Retina (tissue), 1 donor: ENCODE results near the gene ATP13A4.
"Not testable (repeated sequence)": the region's sequence is repeated elsewhere in the genome, so short reads cannot be mapped to it uniquely, and the experiment has no call there.

Experiments used
- DNase-seq: peaks from one replicate; pipeline ENCODE4 v3.0.0-alpha.2; 2016

The ATP13A4 gene

DNA sequence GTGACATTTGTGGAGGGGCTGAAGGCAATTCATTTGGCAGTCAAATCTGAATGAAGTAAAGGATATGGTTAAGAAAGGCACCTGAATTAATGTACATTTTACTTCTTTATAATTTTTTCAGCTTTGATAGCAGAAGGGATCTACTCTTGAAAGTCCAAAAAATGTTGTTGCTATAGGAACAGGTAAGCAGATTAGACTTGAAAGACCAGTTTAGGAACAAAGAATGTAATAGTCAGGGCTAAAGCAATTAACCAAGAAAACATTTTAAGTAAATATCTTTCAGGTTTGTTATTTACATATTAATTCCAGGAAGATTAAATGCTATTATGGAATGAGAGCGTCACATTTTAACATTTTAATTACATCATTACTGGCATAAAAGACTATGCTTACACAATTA lies 1.1 kb downstream of the ATP13A4 start:
- DNase-seq = no peak

DNA sequence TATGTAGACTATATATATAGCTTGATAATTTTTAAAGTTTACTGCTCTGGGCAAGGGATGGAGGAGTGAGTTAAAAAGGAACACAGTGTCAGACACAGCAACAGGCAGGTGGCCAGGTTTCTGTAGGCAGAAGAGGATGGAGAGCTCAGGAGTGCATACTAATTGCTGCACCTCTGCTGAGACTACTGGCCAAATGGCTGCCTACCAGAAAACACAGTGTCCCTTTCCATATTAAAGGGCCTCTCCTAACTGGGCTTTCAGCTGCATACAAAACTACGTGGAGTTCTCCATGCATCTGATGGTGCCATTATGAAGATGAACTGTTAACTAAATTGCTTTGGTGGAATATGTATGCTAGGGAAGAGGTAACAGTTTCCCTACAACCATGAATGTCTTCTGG lies 1.8 kb downstream of the ATP13A4 start:
- DNase-seq = no peak

DNA sequence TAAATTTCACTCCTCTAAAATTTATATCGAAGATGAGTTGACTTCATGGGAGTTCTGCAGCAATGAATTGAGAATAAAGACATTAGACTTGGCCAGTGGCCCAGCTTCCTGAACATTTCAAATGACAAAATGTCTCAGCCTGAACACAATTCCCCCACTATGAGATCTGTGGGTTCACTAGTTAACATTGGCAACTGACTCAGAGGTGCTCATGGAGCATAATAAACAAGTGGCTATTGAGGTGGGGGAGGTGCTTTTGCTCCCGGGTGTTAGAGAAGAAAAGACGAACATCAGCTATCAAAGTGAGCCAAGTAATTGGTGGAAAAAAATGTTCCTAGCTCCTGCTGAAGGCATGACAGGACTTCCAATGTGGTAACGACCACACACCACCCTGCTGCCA lies 6.3 kb downstream of the ATP13A4 start:
- no peak for DNase-seq

DNA sequence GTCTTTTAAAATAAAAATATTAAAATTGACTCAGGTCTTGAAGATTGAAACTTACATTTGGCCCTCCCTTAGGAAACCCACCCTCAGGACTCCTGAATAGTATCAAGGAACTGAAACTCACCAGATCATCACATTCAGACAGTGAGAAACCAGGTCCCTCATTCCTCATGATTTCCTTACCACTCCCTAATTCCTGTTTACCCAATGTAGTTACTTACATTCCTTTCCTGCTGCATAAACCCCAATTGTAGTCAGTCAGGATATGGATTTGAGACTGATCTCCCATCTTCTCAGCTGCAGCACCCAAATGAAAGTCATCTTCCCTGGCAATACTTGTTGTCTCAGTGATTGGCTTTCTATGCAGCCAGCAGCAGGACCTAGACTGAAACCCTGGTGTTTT lies 8.6 kb downstream of the ATP13A4 start:
- no peak for DNase-seq

DNA sequence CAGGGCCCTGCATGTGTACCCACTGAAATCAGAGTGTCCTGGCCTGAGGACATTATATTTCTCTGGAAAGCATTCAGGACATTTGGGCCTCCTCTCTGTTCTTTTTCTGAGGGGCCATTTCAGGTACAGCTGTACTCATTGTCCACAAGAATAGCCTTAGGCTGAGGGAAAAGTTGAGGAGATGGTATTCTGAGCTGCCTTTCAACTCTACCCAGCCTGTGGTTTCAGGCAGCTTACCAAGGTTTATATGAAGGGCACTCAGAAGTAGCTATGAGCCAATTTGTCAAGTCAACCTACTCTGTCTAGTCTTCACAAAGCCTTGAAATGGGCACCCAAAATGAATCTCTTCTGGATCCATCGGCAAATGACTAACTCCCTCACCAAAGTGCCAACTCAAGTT lies 9.4 kb downstream of the ATP13A4 start:
- no peak for DNase-seq

DNA sequence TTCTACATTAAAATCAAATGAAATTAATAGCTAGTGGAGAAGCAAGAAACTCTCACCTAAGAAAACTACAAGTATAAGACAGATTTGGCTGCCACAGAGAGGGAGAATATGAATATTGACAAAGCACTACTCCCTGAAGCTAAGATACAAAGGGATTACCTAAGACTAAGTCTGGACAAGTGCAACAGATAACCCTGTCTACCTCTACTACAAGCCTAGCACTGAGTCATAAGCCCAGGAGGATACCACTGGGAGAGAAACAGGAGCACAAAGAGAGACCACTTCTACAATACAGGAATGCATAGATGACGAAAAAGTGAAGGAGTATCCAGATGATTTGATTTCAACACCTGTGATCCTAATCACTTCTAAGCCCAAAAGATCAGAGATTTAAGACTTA lies 10.4 kb downstream of the ATP13A4 start:
- DNase-seq = no peak

DNA sequence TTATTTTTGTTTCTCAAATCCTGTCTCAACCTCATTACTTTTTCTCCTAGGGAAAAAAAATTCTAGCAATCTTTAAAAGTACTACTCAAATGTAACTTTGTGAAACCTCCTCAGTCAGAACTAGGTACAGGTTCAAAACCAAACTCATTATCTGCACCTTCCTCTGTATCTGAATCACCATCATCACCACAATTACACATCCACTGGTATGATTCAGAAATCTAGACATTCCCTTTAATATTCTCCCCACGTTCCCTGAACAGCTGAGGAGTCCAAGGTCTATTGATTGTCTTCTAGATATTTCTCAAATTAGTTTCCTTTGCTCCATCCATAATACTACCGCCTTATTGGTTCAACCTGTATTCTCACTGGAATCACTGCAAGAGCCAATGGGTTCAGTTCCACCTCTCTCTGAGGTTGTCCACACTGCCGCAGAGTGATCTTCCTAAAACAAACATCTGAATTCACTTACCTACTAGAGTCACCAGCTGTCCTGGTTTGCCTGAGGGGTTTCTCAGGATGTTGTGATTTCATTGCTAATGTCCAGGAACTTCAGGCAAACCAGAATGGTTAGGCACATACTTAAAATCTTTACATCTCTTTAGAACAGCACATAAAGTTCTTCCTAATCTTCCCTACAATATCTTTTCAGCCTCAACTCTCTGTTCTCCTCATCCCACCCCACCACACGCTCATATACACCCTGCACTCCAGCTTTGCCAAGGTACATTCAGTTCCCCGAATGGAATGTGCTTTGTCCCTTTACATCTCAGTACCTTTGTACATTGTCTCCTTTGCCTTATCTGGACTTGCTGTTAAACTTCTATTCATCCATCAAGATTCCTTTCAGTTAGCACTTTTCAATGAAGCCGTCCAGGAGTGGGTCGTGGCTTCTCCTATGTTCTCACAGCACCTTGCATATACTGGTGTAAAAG lies 24.2 kb downstream of the ATP13A4 start:
- DNase-seq = no peak

DNA sequence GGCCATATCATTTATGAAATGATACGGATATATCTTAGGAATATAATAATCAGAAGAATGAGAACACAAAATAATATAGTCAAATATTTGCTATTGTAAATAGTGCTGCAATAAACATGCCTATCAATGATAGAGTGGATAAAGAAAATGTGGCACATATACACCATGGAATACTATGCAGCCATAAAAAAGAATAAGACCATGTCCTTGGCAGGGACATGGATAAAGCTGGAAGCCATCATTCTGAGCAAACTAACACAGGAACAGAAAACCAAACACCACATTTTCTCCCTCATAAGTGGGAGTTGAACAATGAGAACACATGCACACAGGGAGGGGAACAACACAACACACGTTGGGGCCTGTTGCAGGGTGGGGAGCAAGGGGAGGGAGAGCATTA lies 28.6 kb downstream of the ATP13A4 start:
- not testable (repeated sequence) for DNase-seq

DNA sequence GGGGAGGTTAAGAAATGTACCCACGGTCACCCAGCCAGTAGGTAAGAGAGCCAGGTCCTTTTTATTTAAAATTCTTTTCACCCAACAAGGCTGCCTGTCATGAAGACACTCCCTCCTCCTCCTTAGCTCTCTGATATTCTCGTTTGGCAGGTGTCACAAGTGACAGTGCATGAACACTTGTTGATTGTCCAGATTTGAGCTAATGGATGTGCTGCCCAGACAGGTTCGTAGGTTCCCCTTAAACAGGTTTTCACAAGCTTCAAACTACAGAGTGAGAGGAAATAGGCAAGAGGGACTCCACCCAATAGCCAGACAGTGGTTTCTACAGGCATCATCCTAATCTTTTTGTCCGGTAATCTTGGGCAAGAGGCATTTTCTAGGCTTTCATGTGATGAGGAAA lies 32.2 kb downstream of the ATP13A4 start:
- no peak for DNase-seq

DNA sequence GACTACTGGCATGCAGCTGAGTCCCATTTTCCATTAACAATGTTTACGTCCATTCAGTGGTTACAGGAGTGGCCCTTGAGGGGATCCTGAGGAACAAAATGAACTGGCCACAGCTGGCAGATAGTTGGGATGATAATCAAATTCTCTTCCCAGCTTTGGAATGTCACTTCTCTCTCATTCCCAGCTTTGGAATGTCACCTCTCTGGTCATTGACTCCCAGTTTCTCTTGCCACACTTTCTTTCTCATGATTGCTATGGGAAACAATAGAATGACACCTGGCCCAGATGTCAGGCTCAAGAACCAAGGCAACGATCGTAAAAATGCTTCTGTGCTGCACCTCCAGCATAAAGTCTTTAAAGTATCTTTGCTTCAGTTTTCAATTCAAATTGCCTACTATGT lies 34.0 kb downstream of the ATP13A4 start:
- DNase-seq = no peak

DNA sequence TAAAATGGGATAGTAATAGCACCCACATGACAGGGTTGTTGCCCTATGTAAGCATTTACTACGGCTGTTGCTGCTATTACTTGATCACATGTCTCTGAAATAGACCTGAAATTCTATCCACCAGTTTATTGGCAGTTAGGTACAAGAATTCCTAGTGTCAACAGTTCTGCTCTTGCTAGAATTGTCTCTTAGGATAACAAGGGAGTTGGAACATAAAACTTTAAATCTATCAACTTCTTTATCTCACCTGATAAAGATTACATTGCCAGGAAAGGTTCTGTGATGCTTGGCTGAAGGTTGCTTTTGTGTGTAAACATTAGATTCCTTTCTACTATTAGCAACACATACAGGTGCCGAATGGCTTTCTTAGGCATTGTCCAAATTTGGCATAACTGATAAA lies 38.7 kb downstream of the ATP13A4 start:
- no peak for DNase-seq

DNA sequence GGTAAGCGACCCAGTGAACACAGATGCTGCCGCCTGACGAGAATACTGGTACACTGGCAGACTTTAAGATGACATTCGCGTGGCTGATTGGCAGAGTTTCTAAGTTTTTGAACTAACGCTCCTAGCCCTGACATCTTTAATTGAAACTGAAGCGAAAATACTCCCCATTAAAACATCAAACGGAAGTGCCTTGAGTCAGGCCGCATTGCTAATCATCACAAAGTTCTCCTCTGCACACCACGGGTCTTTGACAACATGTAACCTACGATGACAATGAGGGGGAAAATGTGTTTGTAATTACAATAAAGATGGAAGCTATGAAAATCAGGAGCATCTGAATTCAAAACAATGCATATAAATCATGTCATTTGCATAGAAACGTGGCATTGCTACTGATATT lies 44.5 kb downstream of the ATP13A4 start:
- DNase-seq = no peak

DNA sequence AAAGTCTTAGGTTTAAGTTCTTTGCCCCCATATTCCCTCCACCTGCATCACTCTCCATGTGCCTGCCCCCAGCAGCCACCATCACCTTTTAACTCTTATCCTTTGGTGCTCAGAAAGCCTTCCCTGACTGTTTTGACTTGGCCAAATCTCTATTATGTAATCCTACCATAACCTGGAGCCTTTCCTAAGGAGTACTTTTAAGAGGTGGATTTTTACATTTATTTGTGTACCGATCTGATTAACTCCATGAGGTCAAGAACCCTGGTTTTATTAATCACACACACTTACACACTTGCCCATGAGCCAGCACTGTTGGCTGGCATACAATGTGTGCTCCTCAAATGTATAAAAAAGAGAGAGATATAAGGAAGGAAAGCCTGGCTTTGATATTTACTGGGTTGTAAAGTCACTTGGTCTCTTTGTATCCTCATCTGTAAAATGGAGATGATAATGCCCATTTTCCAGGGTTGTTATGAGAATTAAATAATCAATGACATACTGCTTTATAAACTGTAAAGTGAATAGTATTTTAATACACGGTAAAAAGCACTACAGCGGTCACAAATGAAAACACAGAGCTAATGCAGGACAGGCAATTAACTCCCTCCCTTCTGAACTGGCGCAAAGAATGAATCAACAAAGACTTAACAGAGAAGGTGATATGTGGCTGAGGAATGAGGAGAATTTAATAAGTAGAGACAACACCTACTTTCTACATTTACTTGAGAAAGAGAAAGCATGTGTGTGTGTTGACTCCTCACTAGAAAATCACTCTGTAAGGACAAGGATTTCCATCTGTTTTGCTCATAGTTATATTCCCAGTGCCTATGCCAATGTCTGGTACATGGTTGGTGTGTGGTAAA lies 45.4 kb downstream of the ATP13A4 start:
- no peak for DNase-seq

DNA sequence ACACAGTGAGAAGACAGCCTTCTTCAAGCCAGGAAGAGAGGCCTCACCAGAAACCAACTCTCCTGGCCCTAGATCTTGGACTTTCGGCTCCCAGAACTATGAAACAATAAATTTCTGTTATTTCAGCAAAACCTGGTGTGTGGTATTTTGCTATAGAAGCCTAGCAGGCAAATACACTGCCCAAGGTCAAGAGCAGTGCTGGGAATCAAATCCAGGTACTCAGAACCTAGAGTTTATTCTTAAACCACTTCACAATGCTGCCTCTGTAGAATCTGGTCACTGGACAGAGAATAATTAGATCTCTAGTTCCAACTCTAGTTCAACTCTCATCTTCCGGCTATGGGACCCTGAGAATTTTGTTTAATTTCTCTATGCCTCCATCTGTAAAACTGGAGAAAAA lies 46.6 kb downstream of the ATP13A4 start:
- no peak for DNase-seq

DNA sequence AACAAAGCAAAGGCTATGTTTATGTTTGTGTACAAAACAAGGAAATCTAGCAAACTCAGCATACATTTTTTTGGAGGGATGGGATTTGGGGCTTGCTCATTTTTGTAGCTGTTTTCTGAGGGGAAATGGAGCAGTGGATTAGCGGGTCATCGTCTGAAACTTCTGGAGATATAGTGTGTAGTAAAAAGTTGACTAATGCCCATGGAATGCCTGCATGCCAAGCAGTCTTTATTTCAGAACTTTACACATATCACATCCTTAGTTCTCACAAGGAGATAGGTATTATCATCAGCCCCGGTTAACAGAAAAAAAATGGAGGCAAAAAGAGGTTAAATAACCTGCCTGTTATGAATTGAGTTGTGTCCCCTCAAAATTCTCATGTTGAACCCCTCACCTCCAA lies 47.1 kb downstream of the ATP13A4 start:
- no peak for DNase-seq

DNA sequence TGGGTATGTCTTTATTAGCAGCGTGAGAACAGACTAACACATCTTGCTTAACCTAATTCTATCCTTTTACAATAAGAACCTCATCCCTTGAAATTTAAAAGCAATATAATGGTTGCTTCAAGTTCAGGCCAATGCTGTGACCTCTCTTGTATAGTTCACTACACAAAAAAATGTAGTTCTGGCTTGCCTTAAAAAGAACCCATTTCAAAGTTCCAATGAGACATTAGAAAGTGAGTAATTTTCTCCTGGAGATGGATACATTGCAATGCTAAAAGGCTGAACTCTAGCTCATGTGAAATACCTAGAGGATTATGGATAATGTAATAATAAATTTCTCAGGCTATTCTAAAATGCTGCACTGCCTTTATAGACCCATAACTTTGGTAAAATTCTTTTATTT lies 47.8 kb downstream of the ATP13A4 start:
- no peak for DNase-seq

DNA sequence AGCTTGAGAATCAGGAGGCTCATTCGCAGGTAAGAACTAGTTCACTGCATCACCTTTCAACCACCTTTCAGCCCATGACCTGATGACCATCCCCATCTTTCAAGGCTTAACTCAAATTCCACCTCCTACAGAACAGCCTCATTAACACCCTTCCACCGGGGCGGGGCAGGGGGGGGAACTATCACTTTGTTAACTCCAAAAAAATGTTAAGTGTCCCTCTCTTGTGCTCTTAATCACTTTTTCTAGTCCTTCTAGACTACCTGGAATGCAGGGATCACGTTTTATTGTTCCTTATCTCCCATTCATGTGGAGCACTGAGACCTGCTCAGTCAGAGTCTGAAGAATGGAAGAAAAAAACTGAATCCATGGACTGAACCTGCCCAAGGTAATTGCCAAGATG lies 51.8 kb downstream of the ATP13A4 start:
- DNase-seq = no peak

DNA sequence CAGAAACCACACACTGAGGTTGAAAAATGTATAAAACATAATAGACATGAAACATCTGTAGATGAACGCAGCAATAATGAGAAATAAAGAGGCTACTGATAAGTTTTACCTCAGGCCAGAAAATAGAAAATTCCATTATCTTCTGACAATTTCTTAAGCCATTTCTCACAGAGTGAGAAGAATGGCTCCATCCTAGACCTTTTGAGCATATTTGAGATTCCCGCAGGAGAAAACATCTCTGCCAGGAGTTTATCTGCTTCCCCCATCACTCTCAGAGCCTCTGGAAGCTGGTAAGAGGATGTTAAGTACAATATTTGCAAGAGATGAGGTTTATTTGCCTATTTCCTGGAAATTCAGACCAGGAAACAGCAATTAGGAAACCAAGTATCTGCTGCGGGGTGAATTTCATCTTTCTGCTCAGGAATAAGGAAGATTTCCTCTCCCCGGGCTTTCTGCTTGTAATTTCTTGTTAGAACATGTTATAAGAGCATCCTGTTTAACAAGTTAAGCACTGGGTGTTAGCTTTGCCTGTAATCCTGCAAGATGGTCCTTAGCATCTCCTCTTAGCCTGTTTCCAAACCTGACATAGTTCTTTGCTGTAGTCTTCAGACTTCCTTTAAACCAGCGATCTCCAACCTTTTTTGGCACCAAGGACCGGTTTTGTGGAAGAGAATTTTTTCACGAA lies 54.8 kb downstream of the ATP13A4 start:
- no peak for DNase-seq

DNA sequence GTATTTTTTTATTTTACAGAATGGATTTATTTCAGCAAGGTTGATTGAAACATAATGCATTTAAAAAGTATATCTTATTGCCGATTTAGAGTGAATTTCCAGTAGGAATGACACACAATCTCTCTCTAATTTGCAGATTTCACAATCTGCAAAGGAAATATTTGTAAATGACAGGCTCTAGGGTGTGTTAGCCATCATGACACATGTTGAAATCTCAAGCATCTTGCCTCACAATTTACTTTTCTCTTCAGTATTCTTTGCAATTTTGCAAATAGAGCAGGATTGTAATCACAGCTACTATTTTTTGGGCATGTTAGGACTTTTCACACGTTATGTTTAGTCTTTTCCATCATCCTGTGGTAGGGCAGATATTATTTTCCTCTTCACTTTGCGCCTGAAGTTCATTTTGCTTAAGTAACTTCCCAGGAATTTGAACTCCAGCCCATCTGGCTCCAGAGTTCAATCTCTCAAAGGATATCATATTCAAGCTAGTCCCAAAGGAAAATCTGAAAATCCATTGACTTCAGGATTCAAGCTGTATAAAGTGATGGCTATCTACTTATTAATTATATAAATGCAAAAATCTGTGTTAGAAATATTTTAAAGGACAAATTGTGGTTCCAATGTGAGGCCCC lies 55.4 kb downstream of the ATP13A4 start:
- no peak for DNase-seq

DNA sequence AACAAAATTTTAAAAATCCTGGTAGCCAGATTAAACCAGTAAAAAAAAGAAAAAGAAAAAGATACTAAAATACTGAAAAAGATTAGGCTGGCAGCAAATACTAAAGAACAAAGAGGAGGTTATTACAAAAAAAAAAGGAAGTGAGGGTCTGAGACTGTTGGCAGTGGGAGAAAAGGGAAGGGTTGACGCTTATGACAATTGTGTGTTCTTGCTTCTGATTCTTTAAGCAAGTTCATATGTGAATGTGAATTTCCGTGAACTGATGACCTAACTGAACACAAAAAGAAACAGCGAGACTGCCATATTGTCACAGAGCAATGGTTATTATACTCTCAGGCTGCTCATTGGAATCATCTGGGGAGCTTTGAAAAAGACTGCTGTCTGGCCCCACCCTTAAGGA lies 56.5 kb downstream of the ATP13A4 start:
- DNase-seq = no peak

DNA sequence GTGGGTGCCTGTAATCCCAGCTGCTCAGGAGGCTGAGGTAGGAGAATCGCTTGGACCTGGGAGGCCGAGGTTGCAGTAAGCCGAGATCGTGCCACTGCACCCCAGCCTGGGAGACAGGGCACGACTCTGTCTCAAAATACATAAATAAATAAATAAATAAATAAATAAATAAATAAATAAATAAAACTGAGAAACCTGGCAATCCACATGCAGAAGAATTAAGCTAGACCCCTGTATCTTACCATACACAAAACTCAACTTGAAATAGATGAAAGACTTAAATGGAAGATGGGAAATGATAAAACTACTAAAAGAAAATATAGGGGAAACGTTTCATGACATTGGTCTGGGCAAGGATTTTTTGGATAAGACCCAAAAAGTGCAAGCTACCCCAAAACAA lies 58.0 kb downstream of the ATP13A4 start:
- no peak for DNase-seq

DNA sequence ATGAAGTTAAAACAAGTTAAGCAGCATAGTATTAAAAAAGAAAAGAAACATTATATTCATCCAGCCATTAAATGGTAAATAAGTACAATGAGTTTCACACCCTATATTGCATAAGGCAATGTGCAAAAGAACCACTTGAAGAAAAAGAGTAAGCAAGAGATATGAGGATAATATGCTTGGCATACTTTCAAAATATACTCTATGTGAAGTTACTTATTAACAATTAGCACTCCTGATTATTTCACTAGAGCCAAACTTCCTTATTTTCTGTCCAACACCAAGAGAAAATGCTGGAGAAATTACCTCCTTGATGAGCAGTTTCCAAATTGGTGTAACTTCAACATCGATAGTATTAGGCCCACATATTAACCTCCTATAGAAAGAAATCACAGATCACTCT lies 63.7 kb downstream of the ATP13A4 start:
- no peak for DNase-seq

DNA sequence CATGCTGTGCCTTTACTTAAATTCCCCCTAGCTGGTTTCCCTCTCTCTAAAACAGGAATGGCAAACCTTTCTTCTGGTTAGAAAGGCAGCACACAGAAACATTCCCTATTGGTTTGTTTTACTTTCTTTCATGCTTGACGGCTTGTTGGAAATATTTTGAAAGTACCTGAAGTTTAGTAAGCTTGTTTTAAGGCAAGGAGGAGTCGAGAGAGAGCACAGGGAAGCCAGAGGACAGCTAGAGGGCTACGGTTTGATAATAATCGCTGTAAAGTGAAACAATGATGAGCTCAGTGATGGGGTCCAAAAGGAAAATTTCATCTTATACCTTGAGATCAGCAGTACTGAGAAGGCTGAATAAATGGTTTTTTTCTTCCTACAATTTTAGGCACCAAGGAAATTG lies 64.1 kb downstream of the ATP13A4 start:
- no peak for DNase-seq
